Measurements from ENCODE around the gene NPHS1. TPM values are rescaled to one million over a fixed set of nuclear protein-coding genes. Genes with fewer than 3 reads are reported as not detected.
A peak's percentile ranks its signal among the peaks of the same experiment; 100 is the strongest.

NPHS1 gene
- total and polyA plus RNA-seq, 5 experiments from 2014 or later: 0.27 to 0.50 TPM; not detected in 3

GRCh38 chr19:35822579-35822978, 29.7 kb downstream of the NPHS1 start:
- H3K27me3 Mint-ChIP-seq: peaks cover 9 to 42% (median 17%) of the 10 kb centered on the region in 5 donors
- no peaks in the 10 kb centered on the region for H3K9me3 Mint-ChIP-seq
- peaks cover 0 to 2% (median 0%) of the 10 kb centered on the region in 4 donors for H3K4me1 Mint-ChIP-seq
- POLR2A ChIA-PET: no interaction called here
- ATAC-seq: no peak
- H3K27ac Mint-ChIP-seq: no peak overlapping the region
- DNase-seq: no peak
- H3K36me3 Mint-ChIP-seq: no peaks in the 10 kb centered on the region
- no peak overlapping the region for H3K4me3 Mint-ChIP-seq

- POLR2A ChIA-PET: no interaction called here
- Mint-ChIP-seq H3K27ac (no peak overlapping the region), H3K4me3 (no peak overlapping the region), H3K4me1 (peaks cover 0 to 4% (median 0%) of the 10 kb centered on the region in 4 donors), H3K27me3 (peaks cover 6 to 40% (median 16%) of the 10 kb centered on the region in 5 donors), H3K9me3 (no peaks in the 10 kb centered on the region), H3K36me3 (no peaks in the 10 kb centered on the region)
- no peak for ATAC-seq
- DNase-seq: no peak
These were observed 33.9 kb downstream of the NPHS1 start for GRCh38 chr19:35818445-35818844.

- Mint-ChIP-seq H3K4me3 (no peak overlapping the region), H3K9me3 (no peaks in the 10 kb centered on the region), H3K27me3 (peaks cover 5 to 36% (median 20%) of the 10 kb centered on the region in 5 donors), H3K4me1 (peaks cover 0 to 4% (median 0%) of the 10 kb centered on the region in 4 donors), H3K36me3 (no peaks in the 10 kb centered on the region), H3K27ac (peak overlapping the region in 1 of 10 donors; percentile 10)
- POLR2A ChIA-PET: no interaction called here
- DNase-seq (no peak), ATAC-seq (no peak)
These were observed 35.5 kb downstream of the NPHS1 start for GRCh38 chr19:35816846-35817245.

- H3K4me1 Mint-ChIP-seq: peaks cover 0 to 4% (median 0%) of the 10 kb centered on the region in 4 donors
- no peaks in the 10 kb centered on the region for H3K36me3 Mint-ChIP-seq
- H3K4me3 Mint-ChIP-seq: no peak overlapping the region
- DNase-seq: no peak
- H3K27me3 Mint-ChIP-seq: peaks cover 5 to 41% (median 23%) of the 10 kb centered on the region in 5 donors
- H3K9me3 Mint-ChIP-seq: no peaks in the 10 kb centered on the region
- H3K27ac Mint-ChIP-seq: peak overlapping the region in 1 of 10 donors; percentile 22
- POLR2A ChIA-PET: interaction anchor here (0.6 kb wide), 1 partner anchor 323 kb away, joined by 3 read pairs; no protein-coding TSS in a partner anchor
- ATAC-seq: no peak
These were observed 36.0 kb downstream of the NPHS1 start for GRCh38 chr19:35816262-35816661.

GRCh38 chr19:35813043-35813890, 39.0 kb downstream of the NPHS1 start:
- POLR2A ChIA-PET: no interaction called here
- peaks cover 0 to 4% (median 0%) of the 10 kb centered on the region in 4 donors for H3K4me1 Mint-ChIP-seq
- H3K27ac Mint-ChIP-seq: no peak overlapping the region
- DNase-seq: no peak
- no peak overlapping the region for H3K4me3 Mint-ChIP-seq
- H3K27me3 Mint-ChIP-seq: peaks cover 4 to 43% (median 26%) of the 10 kb centered on the region in 5 donors
- no peaks in the 10 kb centered on the region for H3K36me3 Mint-ChIP-seq
- ATAC-seq: no peak
- no peaks in the 10 kb centered on the region for H3K9me3 Mint-ChIP-seq

- POLR2A ChIA-PET: no interaction called here
- no peaks in the 10 kb centered on the region for H3K9me3 Mint-ChIP-seq
- DNase-seq: no peak
- peaks cover 0 to 4% (median 0%) of the 10 kb centered on the region in 4 donors for H3K4me1 Mint-ChIP-seq
- no peaks in the 10 kb centered on the region for H3K36me3 Mint-ChIP-seq
- H3K4me3 Mint-ChIP-seq: no peak within 1 kb of the TSS
- H3K27ac Mint-ChIP-seq: no peak within 1 kb of the TSS
- peaks cover 4 to 48% (median 23%) of the 10 kb centered on the region in 5 donors for H3K27me3 Mint-ChIP-seq
- ATAC-seq: no peak
These were observed 39.9 kb downstream of the NPHS1 start, which contains the start of gene PRODH2 for GRCh38 chr19:35812220-35813042. Gene PRODH2, minus strand, starts transcription at chr19:35812845. Its CDS starts 40 bp downstream, at chr19:35812805.

- Mint-ChIP-seq H3K4me1 (peaks cover 0 to 4% (median 0%) of the 10 kb centered on the region in 4 donors), H3K27ac (no peak overlapping the region), H3K4me3 (no peak overlapping the region), H3K9me3 (no peaks in the 10 kb centered on the region), H3K36me3 (no peaks in the 10 kb centered on the region), H3K27me3 (peaks cover 4 to 47% (median 20%) of the 10 kb centered on the region in 5 donors)
- ATAC-seq (no peak), DNase-seq (no peak)
- POLR2A ChIA-PET: interaction anchor here (0.5 kb wide), 2 partner anchors 196 to 230 kb away, joined by 3 read pairs; no protein-coding TSS in a partner anchor
These were observed 40.7 kb downstream of the NPHS1 start for GRCh38 chr19:35811317-35812219.

GRCh38 chr19:35807633-35808032, 44.7 kb downstream of the NPHS1 start:
- Mint-ChIP-seq H3K9me3 (no peaks in the 10 kb centered on the region), H3K4me1 (peaks cover 4 to 16% (median 9%) of the 10 kb centered on the region in 4 donors), H3K27me3 (peaks cover 2 to 30% (median 13%) of the 10 kb centered on the region in 5 donors), H3K4me3 (no peak overlapping the region), H3K27ac (no peak overlapping the region), H3K36me3 (no peaks in the 10 kb centered on the region)
- DNase-seq (no peak), ATAC-seq (no peak)
- POLR2A ChIA-PET: no interaction called here

GRCh38 chr19:35806597-35806996, 45.7 kb downstream of the NPHS1 start:
- no peaks in the 10 kb centered on the region for H3K9me3 Mint-ChIP-seq
- POLR2A ChIA-PET: no interaction called here
- H3K27ac Mint-ChIP-seq: no peak overlapping the region

GRCh38 chr19:35805526-35806102, 46.7 kb downstream of the NPHS1 start:
- Mint-ChIP-seq H3K4me3 (no peak overlapping the region), H3K27ac (no peak overlapping the region), H3K9me3 (no peaks in the 10 kb centered on the region), H3K36me3 (no peaks in the 10 kb centered on the region), H3K27me3 (peaks cover 0 to 13% (median 3%) of the 10 kb centered on the region in 5 donors), H3K4me1 (peaks cover 2 to 16% (median 9%) of the 10 kb centered on the region in 4 donors)
- POLR2A ChIA-PET: no interaction called here
- ATAC-seq: no peak
- no peak for DNase-seq

More at GRCh38 chr19:35806597-35806996, 45.7 kb downstream of the NPHS1 start:
- Mint-ChIP-seq H3K4me1 (peaks cover 4 to 16% (median 9%) of the 10 kb centered on the region in 4 donors), H3K27me3 (peaks cover 2 to 22% (median 11%) of the 10 kb centered on the region in 5 donors), H3K36me3 (no peaks in the 10 kb centered on the region), H3K4me3 (no peak overlapping the region)
- DNase-seq: no peak
- no peak for ATAC-seq

- no peaks in the 10 kb centered on the region for H3K9me3 Mint-ChIP-seq
- H3K27ac Mint-ChIP-seq: peak overlapping the region in 2 of 10 donors; percentile 8 to 72
- no peak for DNase-seq
- POLR2A ChIA-PET: no interaction called here
- peaks cover 5 to 22% (median 14%) of the 10 kb centered on the region in 4 donors for H3K4me1 Mint-ChIP-seq
- ATAC-seq: no peak
- H3K4me3 Mint-ChIP-seq: no peak overlapping the region
- H3K27me3 Mint-ChIP-seq: peaks cover 4 to 28% (median 15%) of the 10 kb centered on the region in 5 donors
- H3K36me3 Mint-ChIP-seq: peaks cover 0 to 1% (median 0%) of the 10 kb centered on the region in 3 donors
These were observed 50.5 kb downstream of the NPHS1 start for GRCh38 chr19:35801828-35802227.

All from naive thymus-derived CD8-positive, alpha-beta T cell (primary cell).